Coronary artery (tissue), 2 donors: ENCODE results near the gene UBA6.

Experiments
- DNase-seq: peaks from one replicate; pipeline ENCODE4 v3.0.0-alpha.2; 2017; ENCODE audit warnings: low spot score
- H3K27ac ChIP-seq, 2 donors: fragments of 200-600 bp; sonication (generic); one replicate each; pipeline ENCODE4 v1.5.1; 2016 to 2019
- H3K4me3 ChIP-seq: fragments of 200-600 bp; sonication (generic); 2 replicates; pipeline ENCODE4 v1.5.1; 2016; ENCODE audit warnings: mild to moderate bottlenecking, moderate library complexity
- TF ChIP-seq, protein P1 (sequence below): fragments of 200-600 bp; sonication (generic); IDR thresholded peaks from one replicate; pipeline ENCODE4 v1.5.1; 2019; ENCODE audit warnings: antibody characterized with exemption

UBA6 gene

DNA sequence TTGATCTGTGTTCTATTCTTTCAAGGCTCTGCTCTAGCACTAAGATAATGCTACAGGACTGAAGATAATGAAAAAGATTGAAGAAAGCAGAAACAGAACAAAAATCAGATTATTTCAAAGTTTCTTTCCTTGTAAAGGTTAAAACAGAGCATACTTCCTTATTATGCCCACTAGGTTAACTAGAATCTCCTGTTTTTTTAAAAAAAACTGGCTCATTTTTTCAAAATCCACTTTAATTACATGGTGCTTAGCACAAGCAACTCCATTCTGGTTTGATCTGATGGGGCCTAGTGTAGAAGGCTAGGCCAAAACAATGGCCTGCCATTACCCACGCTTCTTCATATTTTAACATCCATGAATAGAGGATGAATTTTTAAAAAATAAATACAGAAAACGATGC, 1.2 kb upstream of the UBA6 start:
- TF ChIP-seq, protein P1, sequence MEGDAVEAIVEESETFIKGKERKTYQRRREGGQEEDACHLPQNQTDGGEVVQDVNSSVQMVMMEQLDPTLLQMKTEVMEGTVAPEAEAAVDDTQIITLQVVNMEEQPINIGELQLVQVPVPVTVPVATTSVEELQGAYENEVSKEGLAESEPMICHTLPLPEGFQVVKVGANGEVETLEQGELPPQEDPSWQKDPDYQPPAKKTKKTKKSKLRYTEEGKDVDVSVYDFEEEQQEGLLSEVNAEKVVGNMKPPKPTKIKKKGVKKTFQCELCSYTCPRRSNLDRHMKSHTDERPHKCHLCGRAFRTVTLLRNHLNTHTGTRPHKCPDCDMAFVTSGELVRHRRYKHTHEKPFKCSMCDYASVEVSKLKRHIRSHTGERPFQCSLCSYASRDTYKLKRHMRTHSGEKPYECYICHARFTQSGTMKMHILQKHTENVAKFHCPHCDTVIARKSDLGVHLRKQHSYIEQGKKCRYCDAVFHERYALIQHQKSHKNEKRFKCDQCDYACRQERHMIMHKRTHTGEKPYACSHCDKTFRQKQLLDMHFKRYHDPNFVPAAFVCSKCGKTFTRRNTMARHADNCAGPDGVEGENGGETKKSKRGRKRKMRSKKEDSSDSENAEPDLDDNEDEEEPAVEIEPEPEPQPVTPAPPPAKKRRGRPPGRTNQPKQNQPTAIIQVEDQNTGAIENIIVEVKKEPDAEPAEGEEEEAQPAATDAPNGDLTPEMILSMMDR, result no peak
- no peak for DNase-seq
- no peak overlapping the region for H3K27ac ChIP-seq
- peak overlapping the region; percentile 86 for H3K4me3 ChIP-seq

DNA sequence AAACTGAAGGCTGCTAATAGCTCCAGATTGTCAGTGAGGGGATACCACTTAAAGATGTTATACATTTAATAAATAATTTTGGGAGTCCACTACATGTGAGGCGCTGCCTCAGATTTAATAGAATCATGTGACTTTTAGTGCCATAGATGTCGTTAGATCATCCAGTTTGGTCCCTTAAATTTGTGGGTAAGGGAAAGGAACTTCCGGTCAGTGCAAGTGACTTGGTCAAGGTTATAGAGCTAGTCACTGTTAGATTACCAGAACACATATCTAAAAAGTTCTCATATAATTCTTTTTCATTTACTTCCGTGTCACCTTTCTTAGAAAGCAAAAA, 529 bp upstream of the UBA6 start:
- TF ChIP-seq, protein P1, result no peak
- H3K27ac ChIP-seq, result peak overlapping the region; percentile 80 to 87
- peak overlapping the region; percentile 86 for H3K4me3 ChIP-seq
- DNase-seq, result no peak

DNA sequence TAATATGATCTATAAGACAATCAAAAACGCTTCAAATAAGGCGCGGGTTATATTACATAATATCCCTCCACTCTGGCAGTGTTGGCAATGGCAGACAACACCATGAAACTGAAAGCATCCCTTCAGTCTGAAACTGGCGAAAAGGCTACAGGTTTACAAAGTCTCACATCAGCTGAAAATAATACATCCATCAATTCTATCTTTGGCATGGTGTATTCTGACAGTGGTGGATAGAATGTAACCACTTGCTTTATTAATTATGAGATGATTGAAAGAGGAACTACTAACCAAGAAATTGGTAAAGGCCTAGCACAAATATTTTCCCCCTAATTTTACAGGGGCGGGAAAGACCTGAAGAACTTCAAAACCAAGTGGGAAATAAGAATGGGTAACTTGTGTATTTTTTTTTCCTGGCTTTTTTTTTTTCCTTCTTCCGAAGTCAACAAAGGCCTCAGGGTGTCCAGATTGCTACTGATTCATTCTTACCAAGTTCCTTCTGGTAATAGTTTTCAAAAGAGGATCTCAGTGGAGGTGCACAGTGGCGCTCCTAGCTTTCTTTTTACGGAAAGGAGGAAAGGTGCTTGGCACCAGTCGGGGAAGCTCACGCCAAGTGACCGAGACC, 728 bp downstream of the UBA6 start:
- peak overlapping the region; percentile 86 for H3K4me3 ChIP-seq
- TF ChIP-seq, protein P1, result no peak
- no peak for DNase-seq
- peak overlapping the region; percentile 80 to 87 for H3K27ac ChIP-seq

DNA sequence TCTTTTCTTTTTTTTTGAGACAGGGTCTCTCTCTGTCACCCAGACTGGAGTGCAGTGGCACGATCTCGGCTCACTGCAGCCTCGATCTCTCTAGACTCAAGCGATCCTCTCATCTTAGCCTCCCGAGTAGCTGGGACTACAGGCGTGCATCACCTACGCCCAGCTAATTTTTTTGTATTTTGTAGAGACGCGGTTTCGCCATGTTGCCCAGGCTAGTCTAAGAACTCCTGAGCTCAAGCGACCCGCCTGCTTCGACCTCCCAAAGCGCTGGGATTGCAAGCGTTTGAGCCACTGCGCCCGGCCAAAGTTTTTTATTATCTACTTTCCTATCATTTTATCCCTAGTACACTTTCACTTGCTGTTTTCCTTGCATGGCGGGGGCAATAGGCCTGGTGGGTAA, 1.4 kb downstream of the UBA6 start:
- TF ChIP-seq, protein P1, result no peak
- no peak for DNase-seq
- Histone ChIP-seq H3K27ac (no peak overlapping the region), H3K4me3 (no peak overlapping the region)

DNA sequence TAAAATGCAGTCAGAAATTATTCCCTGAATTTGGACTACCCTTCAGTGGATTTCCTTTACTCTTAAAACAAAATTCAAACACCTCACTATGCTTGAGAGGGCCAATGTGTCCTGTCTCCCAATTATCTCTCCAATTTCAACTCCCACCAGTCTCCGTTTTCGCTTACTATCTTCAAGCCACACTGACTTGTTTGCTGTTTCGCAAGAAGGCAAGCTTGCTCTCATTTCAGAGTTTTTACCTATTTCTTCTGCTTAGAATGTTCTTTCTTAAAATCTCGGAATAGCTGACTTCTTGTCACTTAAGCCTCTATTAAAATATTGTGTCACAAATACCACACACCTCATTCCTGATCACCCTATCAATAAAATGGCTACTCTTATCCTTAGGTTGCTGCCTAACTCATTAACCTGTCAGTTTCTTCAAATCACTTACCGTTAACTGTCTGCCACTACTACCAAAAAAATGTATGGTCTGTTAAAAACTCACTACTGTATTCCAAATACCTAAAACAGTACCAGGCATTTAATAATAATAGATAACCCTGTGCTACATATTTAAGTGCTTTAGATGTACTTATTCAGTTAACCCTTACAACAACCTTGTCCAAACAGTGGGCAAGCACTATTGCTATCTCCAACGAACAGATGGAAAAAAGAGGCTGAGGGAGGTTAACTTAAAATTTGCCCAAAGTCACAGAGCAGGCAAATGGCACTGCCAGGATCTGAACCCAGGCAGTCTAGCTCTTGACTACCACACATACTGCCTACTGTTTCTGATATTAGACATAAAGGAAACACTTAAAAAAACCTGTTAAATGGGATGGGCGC, 2.9 kb downstream of the UBA6 start:
- Histone ChIP-seq H3K4me3 (no peak overlapping the region), H3K27ac (no peak overlapping the region)
- no peak for DNase-seq
- TF ChIP-seq, protein P1, result no peak

DNA sequence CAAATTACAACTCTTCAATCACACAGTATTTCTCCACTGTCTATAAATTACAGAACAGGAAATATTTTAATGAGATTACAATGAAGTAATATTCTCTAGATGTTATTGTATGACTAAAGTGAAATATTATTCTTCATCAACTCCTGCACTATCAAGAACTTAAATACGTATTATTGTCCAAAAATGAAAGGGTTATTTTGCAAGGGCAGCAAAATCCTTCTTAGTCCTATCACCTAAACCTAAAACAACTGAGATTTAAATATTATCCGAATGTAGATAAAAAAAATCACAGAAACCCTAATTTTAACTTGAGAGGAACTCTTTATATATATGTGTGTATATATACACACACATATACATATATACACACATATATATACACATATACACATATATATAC, 4.9 kb downstream of the UBA6 start:
- TF ChIP-seq, protein P1, result no peak
- Histone ChIP-seq H3K4me3 (no peak overlapping the region), H3K27ac (no peak overlapping the region)
- DNase-seq, result no peak

DNA sequence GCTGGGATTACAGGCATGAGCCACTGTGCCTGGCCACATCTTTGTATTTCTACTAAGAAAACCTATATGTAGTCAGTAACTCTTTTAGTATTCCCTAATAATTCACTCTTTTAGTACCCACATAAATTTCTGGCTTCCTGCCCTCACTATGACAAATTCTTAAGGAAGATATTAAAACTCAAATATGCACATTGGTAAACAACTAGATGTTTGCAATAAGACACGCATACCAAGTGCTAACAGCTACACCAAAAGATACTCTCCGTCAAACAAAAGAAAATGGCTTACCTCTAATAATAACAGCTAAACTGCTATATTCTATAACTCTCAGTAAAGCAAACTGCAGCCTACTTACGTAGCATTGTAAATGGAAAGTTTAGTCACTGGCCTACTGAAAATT, 6.3 kb downstream of the UBA6 start:
- Histone ChIP-seq H3K27ac (no peak overlapping the region), H3K4me3 (no peak overlapping the region)
- TF ChIP-seq, protein P1, result no peak
- no peak for DNase-seq
